Activated naive CD8-positive, alpha-beta T cell (primary cell): ENCODE data around the gene GDPD5.
A peak's percentile ranks its signal among the peaks of the same experiment; 100 is the strongest.

ENCODE experiments used
- H3K27ac Mint-ChIP-seq: one replicate; pipeline ENCODE4 v1.8.0; 2021; ENCODE audit warnings: mixed read lengths
- H3K27me3 Mint-ChIP-seq: one replicate; pipeline ENCODE4 v1.8.0; 2021; ENCODE audit warnings: mixed read lengths
- H3K36me3 Mint-ChIP-seq: one replicate; pipeline ENCODE4 v1.8.0; 2021; ENCODE audit warnings: mixed read lengths
- H3K4me1 Mint-ChIP-seq: one replicate; pipeline ENCODE4 v1.8.0; 2021; ENCODE audit warnings: low read depth, mixed read lengths
- H3K4me3 Mint-ChIP-seq: one replicate; pipeline ENCODE4 v1.8.0; 2021; ENCODE audit warnings: mild to moderate bottlenecking, mixed read lengths
- H3K9me3 Mint-ChIP-seq: one replicate; pipeline ENCODE4 v1.8.0; 2021; ENCODE audit warnings: low read depth, mixed read lengths

GDPD5 gene

DNA sequence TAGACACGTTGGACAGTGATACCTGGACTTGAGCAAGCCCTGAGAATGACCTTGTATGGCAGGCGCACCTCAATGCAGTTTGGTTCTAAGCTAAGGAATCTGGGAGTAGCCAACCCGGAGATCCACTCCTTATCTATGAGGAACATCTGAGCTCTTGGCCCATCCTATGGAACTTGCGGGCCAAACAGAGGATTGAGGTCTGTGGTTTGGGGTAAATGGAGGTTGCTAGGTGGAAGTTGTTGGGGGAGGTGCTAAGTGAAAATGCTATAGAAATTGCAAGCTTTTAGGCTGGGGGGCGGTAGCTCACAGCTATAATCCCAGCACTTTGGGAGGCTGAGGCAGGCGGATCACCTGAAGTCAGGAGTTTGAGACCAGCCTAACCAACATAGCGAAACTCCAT, 8.9 kb downstream of the GDPD5 start:
- Mint-ChIP-seq H3K27ac (no peak overlapping the region), H3K4me1 (peaks cover 7% of the 10 kb centered on the region), H3K27me3 (no peaks in the 10 kb centered on the region), H3K9me3 (no peaks in the 10 kb centered on the region), H3K4me3 (no peak overlapping the region), H3K36me3 (no peaks in the 10 kb centered on the region)

- Mint-ChIP-seq H3K4me3 (no peak overlapping the region), H3K36me3 (no peaks in the 10 kb centered on the region), H3K27ac (no peak overlapping the region), H3K9me3 (no peaks in the 10 kb centered on the region), H3K4me1 (peaks cover 7% of the 10 kb centered on the region), H3K27me3 (no peaks in the 10 kb centered on the region)
Observed at GRCh38 chr11:75516140-75516539, 9.6 kb downstream of the GDPD5 start.

DNA sequence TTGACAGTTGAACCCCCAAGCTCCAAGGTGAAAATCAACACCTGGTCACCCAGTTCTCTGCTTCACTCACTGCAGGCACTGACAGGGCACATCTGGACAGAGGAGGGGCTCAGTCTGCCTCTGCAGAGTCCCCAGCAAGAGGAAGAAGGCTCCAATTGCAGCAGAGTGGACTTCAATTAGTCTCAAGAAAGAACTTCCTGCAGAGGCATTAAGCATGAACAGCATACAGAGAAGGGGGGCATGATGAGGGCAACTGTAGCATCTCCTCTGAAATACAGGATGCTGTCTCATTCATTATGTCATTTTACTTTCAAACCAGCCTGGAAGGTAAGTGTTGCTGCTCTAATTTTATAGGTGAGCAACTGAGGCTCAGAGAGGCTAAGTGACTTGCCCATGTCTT, 11.1 kb downstream of the GDPD5 start:
- no peaks in the 10 kb centered on the region for H3K9me3 Mint-ChIP-seq
- no peaks in the 10 kb centered on the region for H3K27me3 Mint-ChIP-seq
- no peaks in the 10 kb centered on the region for H3K36me3 Mint-ChIP-seq
- H3K4me1 Mint-ChIP-seq = peaks cover 7% of the 10 kb centered on the region
- no peak overlapping the region for H3K4me3 Mint-ChIP-seq
- no peak overlapping the region for H3K27ac Mint-ChIP-seq

- Mint-ChIP-seq H3K36me3 (no peaks in the 10 kb centered on the region), H3K27me3 (no peaks in the 10 kb centered on the region), H3K4me1 (peaks cover 7% of the 10 kb centered on the region), H3K9me3 (no peaks in the 10 kb centered on the region), H3K4me3 (no peak overlapping the region), H3K27ac (no peak overlapping the region)
Observed at GRCh38 chr11:75513250-75513649, 12.5 kb downstream of the GDPD5 start.

- Mint-ChIP-seq H3K36me3 (no peaks in the 10 kb centered on the region), H3K9me3 (no peaks in the 10 kb centered on the region), H3K27me3 (no peaks in the 10 kb centered on the region), H3K4me1 (peaks cover 11% of the 10 kb centered on the region), H3K4me3 (no peak overlapping the region), H3K27ac (no peak overlapping the region)
Observed at GRCh38 chr11:75510723-75511019, 15.1 kb downstream of the GDPD5 start.

- no peaks in the 10 kb centered on the region for H3K27me3 Mint-ChIP-seq
- H3K9me3 Mint-ChIP-seq = no peaks in the 10 kb centered on the region
- H3K4me1 Mint-ChIP-seq = peaks cover 11% of the 10 kb centered on the region
- no peak overlapping the region for H3K27ac Mint-ChIP-seq
- no peaks in the 10 kb centered on the region for H3K36me3 Mint-ChIP-seq
- no peak overlapping the region for H3K4me3 Mint-ChIP-seq
Observed at GRCh38 chr11:75510004-75510722, 15.6 kb downstream of the GDPD5 start.

GRCh38 chr11:75509020-75509720, 16.6 kb downstream of the GDPD5 start:
- H3K9me3 Mint-ChIP-seq = no peaks in the 10 kb centered on the region
- no peaks in the 10 kb centered on the region for H3K27me3 Mint-ChIP-seq
- peaks cover 11% of the 10 kb centered on the region for H3K4me1 Mint-ChIP-seq
- peak overlapping the region; percentile 10 for H3K27ac Mint-ChIP-seq
- H3K36me3 Mint-ChIP-seq = no peaks in the 10 kb centered on the region
- no peak overlapping the region for H3K4me3 Mint-ChIP-seq

- Mint-ChIP-seq H3K36me3 (no peaks in the 10 kb centered on the region), H3K9me3 (no peaks in the 10 kb centered on the region), H3K27me3 (no peaks in the 10 kb centered on the region), H3K4me1 (peaks cover 11% of the 10 kb centered on the region), H3K27ac (peak overlapping the region; percentile 81), H3K4me3 (peak overlapping the region; percentile 40)
Observed at GRCh38 chr11:75508051-75508561, 17.6 kb downstream of the GDPD5 start.

- Mint-ChIP-seq H3K4me1 (peaks cover 11% of the 10 kb centered on the region), H3K4me3 (no peak overlapping the region), H3K27me3 (no peaks in the 10 kb centered on the region), H3K36me3 (no peaks in the 10 kb centered on the region), H3K9me3 (no peaks in the 10 kb centered on the region), H3K27ac (peak overlapping the region; percentile 16)
Observed at GRCh38 chr11:75507571-75507970, 18.2 kb downstream of the GDPD5 start.

DNA sequence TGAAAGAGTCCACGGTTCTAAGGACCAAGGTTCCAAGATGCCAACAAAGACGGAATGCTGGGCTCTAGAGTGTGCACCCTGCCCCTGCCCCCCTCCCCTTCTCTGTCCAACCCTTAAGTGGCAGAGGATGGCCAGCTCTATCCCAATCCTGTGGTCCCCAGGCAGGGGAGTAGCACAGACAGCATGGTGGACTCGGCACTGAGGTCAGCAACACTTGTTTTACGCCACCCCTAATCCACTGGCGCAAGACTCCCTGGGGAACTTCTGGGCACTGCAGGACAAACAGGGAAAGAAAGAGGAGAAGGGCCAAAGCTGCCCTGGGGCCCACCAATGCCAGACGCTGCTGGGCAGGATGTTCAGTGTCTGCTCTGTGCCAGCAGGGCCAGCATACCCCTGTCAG, 18.9 kb downstream of the GDPD5 start:
- Mint-ChIP-seq H3K4me3 (no peak overlapping the region), H3K4me1 (peaks cover 11% of the 10 kb centered on the region), H3K27ac (no peak overlapping the region), H3K27me3 (no peaks in the 10 kb centered on the region), H3K9me3 (no peaks in the 10 kb centered on the region), H3K36me3 (no peaks in the 10 kb centered on the region)

- Mint-ChIP-seq H3K27ac (no peak overlapping the region), H3K36me3 (no peaks in the 10 kb centered on the region), H3K4me3 (no peak overlapping the region), H3K9me3 (no peaks in the 10 kb centered on the region), H3K4me1 (peaks cover 11% of the 10 kb centered on the region), H3K27me3 (no peaks in the 10 kb centered on the region)
Observed at GRCh38 chr11:75505916-75506692, 19.6 kb downstream of the GDPD5 start.

GRCh38 chr11:75504501-75504900, 21.2 kb downstream of the GDPD5 start:
- H3K36me3 Mint-ChIP-seq = no peaks in the 10 kb centered on the region
- H3K4me1 Mint-ChIP-seq = peaks cover 13% of the 10 kb centered on the region
- no peaks in the 10 kb centered on the region for H3K9me3 Mint-ChIP-seq
- no peak overlapping the region for H3K27ac Mint-ChIP-seq
- H3K4me3 Mint-ChIP-seq = no peak overlapping the region
- no peaks in the 10 kb centered on the region for H3K27me3 Mint-ChIP-seq

- Mint-ChIP-seq H3K36me3 (no peaks in the 10 kb centered on the region), H3K27ac (no peak overlapping the region), H3K27me3 (no peaks in the 10 kb centered on the region), H3K4me3 (no peak overlapping the region), H3K9me3 (no peaks in the 10 kb centered on the region), H3K4me1 (peaks cover 13% of the 10 kb centered on the region)
Observed at GRCh38 chr11:75503531-75504099, 22.1 kb downstream of the GDPD5 start.

DNA sequence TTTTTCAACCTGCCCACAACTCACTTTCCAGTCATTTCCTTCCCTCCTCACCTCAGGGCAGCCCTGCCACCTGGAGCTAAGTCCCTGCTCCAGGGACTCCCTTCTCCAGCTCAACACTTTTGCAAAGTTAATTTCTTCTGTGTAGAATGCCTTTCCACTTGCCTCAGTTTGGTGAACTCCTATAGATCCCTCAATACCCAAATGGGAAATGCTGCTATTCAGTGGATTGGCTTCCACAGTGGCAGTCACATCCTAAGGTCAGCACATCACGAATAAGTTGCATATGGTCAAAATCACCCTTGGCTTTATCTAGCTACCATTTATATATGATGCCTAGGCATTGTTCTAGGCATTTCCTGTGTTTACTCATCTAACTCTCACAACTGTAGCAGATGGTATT, 23.6 kb downstream of the GDPD5 start:
- H3K27me3 Mint-ChIP-seq = no peaks in the 10 kb centered on the region
- H3K4me3 Mint-ChIP-seq = no peak overlapping the region
- peaks cover 2% of the 10 kb centered on the region for H3K4me1 Mint-ChIP-seq
- H3K36me3 Mint-ChIP-seq = no peaks in the 10 kb centered on the region
- H3K27ac Mint-ChIP-seq = no peak overlapping the region
- no peaks in the 10 kb centered on the region for H3K9me3 Mint-ChIP-seq

GRCh38 chr11:75500742-75501141, 25.0 kb downstream of the GDPD5 start:
- Mint-ChIP-seq H3K4me1 (peaks cover 2% of the 10 kb centered on the region), H3K36me3 (no peaks in the 10 kb centered on the region), H3K27ac (no peak overlapping the region), H3K4me3 (no peak overlapping the region), H3K27me3 (no peaks in the 10 kb centered on the region), H3K9me3 (no peaks in the 10 kb centered on the region)
